Measurements from ENCODE around the gene MORN2. TPM values are rescaled to one million over a fixed set of nuclear protein-coding genes. Genes with fewer than 3 reads are reported as not detected.
A peak's percentile ranks its signal among the peaks of the same experiment; 100 is the strongest.
"Not testable (repeated sequence)": the region's sequence is repeated elsewhere in the genome, so short reads cannot be mapped to it uniquely, and the experiment has no call there.

The MORN2 gene
- total RNA-seq: 16.7 TPM

DNA sequence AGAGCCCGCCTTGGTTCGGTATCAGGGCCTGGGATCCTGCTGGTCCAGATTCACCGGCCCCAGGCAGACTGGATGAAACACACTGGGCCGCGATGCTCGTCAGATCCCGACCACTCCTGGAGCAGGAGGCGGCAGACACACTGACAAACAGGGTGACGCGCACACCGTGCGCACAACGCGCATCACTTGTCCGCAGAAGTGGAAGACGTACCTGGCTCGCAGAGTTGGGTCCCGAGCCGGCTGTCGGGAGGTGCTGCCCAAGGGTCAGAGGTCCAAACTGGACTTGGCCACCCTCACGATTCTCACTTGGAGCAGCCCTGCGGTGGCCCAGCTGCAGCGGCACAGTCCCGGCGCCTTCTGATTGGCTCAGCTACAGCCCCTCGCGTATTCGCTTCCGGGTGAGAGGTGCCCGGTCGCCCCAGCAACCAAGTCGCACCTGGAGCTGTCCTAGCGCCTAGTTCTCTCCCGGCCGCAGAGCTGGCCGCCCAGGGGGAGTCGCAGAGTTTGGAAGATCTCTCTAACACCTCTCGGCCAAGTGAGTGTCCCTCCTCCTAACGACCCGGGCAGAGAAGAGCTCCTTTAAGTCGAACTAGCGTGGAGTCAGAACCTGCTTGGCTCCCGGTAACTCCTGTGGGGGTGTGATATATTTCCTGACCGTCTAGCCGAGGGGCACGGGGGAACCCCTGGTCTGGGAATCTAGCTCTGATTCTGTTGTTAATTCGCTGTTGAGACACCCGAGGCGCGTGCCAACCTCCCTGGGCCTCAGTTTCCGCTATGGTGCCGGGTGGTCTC lies at the start of gene MORN2, which contains the start of gene DHX57:
MORN2 (plus strand) TSS at position 401 of the 792 bp plus-strand sequence.
DHX57 (minus strand) TSS at position 359 of the 792 bp plus-strand sequence. CDS start 7,529 bp downstream, outside the sequence.
- peak; percentile 81 for DNase-seq

DNA sequence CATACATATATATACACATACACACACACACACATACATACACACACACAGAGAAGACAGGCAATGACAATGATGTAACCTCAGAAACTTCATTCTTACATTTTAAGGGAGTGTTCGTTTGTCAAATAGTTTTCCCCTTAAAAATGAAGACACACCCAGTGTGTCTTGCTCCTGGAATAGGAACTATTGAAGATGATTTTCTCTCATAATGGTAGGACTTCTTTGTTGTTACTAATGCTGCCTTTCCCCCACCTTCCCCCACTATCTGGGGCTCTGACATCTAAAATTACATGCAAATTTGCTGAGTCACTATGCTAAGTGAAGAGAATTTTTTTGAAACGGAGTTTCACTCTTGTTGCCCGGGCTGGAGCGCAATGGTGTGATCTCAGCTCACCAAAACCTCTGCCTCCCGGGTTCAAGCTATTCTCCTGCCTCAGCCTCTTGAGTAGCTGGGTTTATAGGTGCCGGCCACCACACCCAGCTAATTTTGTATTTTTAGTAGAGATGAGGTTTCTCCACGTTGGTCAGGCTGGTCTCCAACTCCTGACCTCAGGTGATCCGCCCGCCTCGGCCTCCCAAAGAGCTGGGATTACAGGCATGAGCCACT lies 48.1 kb upstream of the MORN2 start:
- DNase-seq: not testable (repeated sequence)

DNA sequence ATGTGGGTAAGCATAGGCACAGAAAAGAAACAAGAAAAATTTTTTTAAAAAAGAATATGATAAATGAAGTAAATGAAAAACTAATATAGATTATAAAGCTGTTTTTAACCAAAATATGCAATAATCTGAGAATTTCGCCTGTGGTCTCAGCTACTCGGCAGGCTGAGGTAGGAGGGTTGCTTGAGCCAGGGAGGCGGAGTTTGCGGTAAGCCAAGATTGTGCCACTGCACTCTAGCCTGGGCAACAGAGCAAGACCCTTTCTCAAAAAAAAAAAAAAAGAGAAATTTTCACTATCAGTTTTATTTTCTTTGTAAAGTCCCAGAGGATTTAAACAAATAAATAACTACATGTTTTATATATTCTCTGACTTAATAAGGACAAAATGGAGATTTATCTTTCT lies 47.3 kb upstream of the MORN2 start:
- DNase-seq: no peak

DNA sequence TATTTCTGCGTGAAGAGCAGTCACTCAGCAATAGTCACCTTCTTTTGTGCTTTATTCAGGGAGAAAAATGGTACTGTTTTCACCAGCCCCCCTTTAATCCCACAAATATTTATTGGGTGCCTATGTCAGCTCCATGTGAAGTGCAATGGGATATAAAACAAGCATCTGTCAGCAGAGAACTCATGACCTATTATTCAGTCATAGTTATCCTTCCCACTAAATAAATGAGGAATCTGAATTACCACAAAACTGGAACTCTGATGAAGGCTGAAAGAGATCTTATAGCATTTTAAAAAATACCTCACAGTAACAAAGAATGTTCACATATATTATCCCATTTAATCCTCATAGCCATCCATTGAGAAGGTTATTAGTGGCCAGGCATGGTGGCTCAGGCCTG lies 45.8 kb upstream of the MORN2 start:
- no peak for DNase-seq

DNA sequence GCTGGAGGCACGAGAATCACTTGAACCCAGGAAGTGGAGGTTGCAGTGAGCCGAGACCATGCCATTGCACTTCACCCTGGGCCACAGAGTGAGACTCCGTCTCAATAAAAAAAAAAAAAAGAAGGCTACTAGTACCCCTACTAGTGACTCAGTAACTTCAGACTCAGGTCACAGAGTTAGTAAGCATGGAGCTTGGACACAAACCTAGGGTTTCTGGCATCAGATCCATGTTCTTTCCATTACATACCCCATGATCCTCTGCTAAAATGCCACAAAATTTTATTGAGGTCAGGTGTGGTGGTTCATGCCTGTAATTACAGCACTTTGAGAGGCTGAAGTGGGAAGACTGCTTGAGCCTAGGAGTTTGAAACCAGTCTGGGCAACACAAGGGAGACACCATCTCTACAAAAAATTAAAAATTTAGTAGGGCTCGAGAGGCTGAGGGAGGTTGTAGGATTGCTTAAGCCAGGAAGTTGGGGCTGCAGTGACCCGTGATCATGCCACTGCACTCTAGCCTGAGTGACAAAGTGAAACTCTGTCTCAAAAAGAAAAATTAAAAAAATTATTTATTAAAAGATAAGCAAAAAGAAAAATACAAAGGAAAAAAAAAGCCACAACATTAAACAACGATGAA lies 45.1 kb upstream of the MORN2 start:
- no peak for DNase-seq

DNA sequence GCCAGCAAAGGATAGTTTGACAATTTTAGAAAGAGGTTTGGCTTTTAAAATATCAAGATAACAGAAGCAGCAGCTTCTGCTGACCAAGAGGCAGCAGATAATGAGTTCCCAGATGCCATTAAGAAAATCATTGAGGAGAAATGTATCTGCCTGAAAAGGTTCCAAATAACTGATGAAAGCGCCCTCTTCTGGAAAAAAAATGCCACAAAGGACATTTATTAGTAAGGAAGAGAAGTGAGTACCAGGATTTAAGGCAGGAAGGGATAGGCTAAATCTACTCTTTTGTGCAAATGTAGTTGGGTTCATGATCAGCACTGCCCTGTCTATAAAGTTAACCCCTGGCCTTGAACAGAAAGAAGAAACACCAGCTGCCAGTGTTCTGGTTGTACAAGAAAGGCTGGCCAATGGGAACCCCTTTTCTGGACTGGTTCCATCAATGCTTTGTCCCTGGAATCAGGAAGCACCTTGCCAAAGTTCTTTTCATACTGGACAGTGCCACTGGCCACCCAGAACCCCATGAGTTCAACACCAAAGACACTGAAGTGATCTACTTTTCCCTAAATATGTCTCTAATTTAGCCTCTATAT lies 40.7 kb upstream of the MORN2 start:
- DNase-seq: no peak

DNA sequence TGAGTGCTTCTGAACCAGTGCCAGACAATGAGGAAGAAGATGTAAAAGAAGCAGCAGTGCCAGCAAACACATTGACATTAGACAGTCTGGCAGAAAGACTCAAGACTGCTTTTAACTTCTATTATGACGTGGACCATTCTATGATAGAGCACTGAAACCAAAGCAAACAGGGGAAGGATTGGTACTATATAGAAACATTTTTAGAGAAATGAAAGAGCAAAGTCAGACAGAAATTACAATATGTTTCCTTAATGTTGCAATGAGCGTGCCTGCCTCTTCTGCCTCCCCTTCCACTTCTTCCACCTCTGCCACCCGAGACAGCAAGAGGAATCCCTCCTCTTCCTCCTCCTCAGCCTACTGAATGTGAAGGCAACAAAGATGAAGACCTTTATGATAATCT lies 39.8 kb upstream of the MORN2 start:
- DNase-seq: no peak

DNA sequence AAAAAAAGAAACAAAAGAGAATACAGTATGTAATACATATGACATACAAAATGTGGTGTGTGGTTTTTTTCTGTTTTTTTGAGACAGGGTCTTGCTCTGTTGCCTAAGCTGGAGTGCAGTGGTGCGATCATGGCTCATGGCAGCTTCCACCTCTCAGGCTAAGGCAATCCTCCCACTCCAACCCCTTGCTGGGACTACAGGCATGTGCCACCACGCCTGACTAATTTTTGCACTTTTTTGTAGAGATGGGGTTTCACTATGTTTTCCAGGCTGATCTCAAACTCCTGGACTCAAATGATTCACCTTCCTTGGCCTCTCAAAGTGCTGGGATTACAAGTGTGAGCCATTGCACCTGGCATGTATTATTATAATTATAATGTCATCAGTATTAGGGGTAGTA lies 39.0 kb upstream of the MORN2 start:
- no peak for DNase-seq

DNA sequence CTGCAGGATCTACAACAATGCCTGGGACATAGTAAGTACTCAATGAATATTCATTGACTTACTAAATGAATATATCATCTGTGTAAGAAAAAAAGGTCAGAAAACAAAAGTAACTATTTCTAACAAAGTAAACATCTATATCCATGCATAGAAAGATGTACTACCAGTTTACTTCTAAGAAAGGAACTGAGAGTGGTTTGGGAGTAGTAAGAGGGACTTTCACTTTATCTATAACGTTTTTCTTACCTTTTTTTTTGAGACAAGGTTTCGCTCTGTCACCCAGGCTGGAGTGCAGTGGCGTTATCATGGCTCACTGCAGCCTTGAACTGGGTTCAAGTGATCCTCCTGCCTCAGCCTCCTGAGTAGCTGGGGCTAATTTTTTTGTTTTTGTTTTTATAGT lies 25.7 kb upstream of the MORN2 start:
- DNase-seq: no peak

DNA sequence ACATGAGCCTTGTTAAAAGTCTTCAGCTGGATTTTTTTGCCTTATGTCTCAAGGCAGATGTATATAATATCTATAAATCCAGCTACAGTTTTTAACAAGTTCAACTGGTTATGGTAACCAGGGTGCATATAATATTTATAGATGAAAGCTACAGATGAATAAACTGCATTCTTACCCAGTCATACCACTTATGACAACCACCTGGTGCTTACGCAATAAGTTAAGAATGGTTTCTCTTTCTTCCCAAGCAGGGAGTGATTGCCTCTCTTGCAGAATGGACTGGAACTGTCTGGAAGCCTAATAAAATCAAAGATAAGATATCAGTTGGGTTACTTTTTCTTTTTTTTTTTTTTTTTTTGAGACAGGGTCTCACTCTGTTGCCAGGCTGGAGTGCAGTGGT lies 19.6 kb upstream of the MORN2 start:
- DNase-seq: no peak

DNA sequence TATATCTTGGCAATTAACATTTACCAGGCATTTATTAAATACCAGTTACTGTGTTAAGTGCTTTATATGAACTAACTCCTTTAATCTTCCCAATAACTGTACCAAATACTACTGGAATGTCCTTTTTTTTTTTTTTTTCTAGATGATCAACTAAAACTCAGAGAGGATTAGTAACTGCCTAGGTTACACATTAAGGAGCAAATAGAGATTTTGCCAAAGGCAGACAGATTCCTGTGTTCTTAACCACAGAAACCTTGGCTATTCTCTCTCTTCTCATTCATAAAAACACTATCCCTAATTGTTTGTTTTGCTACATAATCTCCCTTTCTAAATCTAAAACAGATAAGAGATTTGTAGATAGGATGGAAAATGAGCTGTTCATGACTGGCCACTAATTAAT lies 13.3 kb upstream of the MORN2 start:
- no peak for DNase-seq

DNA sequence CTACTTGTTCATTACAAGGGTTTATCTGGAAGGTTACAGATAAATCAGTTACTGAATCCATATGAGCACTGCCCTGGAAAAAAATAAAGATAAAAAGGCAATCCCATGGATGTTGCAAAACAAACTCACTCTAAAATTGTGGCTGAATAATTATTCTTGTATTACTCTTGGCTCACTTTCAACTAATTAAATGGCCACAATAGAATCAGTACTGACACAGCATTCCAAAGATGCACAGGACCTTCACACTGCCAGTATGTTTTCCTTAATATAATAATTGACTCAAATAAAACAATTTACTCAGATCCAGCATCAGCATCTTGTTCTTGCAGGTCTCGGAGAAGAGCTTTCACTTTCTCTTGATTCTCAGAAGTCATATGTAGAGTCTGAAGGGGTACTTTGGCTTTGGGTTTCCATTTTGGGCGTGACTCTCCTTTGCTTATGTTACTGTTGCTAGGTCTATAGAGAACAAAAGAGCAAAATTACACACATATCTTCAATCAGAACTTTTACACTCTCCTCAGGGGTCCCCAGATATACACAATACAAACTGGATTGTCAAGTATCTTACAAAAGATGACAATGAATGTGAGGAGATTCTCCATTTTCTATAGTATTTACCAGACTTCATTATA lies 12.6 kb upstream of the MORN2 start:
- no peak for DNase-seq

DNA sequence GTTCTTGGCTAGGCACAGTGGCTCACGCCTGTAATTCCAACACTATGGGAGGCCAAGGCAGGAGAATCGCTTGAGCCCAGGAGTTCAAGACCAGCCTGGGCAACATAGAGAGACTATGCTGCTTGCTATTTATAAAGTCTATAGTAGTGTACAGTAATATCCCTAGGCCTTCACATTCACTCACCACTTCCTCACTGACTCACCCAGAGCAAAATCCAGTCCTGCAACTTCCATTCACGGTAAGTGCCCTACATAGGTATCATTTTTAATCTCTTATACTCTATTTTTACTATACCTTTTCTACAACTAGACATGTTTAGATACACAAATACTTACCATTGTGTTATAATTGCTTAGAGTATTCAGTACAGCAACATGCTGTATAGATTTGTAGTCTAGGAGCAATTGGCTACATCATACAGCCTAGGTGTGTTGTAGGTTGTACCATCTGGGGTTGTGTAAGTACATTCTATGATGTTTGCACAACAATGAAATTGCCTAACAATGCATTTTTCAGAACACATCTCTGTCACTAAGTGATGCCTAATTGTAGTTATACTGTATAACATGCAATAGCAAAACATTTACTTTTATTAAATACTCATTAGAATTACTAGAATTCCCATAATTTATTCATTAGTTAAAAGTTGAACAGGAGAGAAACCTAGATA lies 8.9 kb upstream of the MORN2 start:
- no peak for DNase-seq

DNA sequence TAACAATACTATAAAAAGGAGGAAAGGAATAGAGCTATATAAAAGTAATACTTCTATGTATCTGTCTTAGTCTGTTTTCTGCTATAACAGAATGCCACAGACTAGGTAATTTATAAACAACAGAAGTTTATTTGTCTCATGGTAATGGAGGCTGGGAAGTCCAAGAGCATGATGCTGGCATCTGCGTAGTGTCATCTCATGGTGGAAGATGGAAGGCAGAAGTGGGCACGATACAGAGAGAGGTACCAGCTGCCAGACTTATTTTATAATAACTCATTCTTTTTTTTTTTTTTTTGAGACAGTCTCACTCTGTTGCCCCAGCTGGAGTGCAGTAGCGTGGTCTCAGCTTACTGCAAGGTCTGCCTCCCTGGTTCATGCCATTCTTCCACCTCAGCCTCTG lies 4.3 kb upstream of the MORN2 start:
- no peak for DNase-seq

DNA sequence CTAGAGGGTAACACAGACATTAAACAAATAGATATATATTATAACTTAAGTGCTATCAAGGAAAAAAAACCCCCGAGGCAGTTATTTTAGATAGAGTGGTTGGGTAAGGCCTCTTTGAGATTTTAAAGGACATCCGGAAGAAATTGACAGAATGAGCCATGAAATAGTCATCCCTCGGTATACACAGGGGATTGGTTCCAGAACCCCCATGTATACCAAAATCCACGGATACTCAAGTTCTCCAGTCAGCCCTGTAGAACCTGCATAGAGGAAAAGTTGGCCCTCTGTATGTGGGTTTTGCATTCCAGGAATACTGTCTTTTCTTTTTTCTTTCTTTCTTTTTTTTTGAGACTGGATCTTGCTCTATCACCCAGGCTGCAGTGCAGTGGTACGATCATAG lies 2.0 kb upstream of the MORN2 start:
- no peak for DNase-seq

DNA sequence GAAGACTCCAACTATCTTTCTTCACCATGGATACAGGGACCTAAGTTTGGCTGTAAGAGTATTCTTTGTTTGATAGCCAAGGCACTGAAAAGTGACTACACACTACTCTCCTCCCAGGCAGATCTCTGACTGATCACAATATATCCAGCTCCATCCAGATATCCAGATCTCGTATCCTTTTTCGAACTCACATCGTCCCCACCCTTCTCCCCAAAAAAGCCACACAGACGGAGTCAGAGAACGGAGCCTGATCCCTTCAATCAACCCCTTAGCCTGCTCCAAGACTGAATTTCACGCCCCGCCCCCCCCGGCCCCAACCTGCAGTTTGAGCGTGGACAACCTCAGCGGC lies 575 bp upstream of the MORN2 start:
- peak; percentile 55 for DNase-seq

DNA sequence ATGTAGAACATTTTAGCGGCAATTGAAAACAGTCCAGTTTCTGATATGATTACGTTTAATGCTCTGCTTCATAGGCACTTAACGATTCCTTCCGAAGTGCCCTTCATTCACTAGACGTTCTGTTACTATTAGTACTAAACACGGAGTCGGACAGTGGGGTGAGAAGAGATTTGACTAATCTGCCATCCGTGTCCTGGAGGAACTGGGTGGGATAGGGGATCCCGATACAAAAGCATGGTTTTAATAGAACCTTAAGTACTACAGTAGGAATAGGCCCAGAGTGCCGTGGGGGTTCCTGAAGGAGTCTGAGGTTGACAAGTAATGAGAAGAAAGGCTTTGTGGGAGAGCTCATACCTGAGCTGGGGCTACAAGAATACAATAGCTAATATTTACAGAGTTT lies 631 bp downstream of the MORN2 start:
- DNase-seq: no peak

DNA sequence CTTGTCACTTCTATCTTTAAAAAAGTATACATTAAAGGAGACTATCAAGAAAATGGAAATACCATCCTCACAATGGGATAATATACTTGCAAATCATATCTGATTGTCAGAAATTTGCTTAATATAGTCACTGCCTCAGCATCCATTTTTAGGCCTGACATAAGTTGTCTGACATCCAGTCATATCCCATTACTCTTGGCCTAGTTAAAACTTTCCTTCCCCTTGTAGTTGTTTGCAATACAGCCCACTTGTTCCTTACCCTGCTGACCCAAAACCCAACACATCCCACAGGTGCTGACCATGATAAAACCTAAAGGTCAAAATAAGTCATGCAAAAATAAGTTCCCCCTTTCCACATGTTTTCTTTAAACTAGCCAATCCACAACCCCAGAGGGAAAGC lies 10.3 kb downstream of the MORN2 start:
- no peak for DNase-seq

DNA sequence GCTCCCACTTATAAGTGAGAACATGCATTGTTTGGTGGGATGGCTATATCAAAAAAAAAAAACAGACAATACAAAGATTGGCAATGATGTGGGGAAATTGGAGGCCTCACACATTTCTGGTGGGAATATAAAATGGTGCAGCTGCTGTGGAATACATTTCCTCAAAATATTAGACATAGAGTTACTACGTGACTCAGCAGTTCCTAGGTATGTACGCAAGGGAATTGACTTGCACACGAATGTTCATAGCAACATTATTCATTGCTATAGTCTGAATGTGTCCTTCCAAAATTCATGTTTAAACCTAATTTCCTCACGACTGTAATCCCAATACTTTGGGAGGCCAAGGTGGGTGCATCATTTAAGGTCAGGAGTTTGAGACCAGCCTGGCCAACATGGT lies 11.6 kb downstream of the MORN2 start:
- DNase-seq: no peak

DNA sequence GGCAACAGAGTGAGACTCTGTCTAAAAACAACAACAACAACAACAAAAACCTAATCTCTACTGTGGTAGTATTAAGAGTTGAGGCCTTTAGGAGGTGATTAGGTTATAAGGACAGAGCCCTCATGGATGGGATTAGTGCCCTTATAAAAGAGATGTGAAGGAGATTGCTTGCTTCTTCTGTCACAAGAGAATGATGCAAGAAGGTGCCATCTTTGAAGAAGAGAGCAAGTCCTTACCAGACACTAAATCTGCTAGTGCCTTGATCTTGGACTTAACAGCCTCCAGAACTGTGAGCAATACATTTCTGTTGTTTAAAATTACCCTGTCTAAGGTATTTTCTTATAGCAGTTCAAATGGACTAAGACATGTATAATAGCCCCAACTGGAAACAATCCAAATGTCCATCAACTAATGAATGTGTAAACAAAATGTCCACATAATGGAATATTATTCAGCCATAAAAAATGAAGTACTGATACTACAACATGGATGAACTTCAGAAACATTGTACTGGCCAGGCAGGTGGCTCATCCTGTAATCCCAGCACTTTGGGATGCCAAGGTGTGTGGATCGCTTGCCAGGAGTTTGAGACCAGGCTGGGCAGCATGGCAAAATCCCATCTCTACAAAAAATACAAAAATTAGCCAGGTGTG lies 12.3 kb downstream of the MORN2 start:
- DNase-seq: no peak

DNA sequence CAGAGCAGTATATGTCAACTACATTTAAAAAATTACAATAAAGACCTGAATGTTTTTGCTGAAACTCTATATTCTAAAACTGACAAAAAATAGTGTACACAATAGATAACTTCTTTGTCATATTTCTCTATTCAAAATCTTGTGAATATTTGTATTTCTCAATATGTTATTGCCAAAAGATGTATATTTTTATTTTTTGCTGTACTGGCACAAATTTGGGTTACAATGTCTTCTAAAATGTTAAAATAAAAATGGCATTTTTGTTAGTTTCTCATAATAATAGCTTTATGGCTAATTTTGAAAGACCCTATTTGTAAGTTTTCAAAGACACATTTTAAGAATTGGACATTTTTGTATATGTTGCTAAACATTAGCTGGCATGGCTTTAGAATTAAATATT lies 13.3 kb downstream of the MORN2 start:
- DNase-seq: no peak

DNA sequence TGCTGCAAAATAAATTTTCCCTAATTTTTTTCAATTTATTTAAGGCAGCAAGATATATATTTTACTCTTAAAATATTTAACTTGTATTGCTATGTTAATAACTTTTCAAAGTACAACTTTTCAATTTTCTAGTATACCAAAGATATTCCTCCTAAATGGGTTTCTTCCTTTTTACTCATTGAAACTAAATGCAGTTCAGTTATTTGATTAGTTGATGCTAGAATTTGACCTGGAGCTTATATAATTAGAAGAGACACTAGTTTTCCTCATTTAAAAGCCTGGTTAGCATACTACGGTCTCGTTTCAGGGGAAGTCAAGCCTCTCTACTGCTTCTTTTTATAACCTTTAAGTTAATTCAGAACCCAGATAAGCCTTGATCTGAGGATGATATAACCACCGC lies 13.8 kb downstream of the MORN2 start, which contains the start of gene ARHGEF33:
ARHGEF33 (plus strand) TSS at position 301 of the 400 bp plus-strand sequence. CDS start 29,573 bp downstream, outside the sequence.
- DNase-seq: no peak
